NCI-H2029 treated with DMSO at 0.1 percent for 48 hours (cell line): Measurements from ENCODE around the gene SLC35A1.

Source experiments
- DNase-seq: peaks from one replicate; lab custom pipeline; 2025; lab: John Stamatoyannopoulos, UW

SLC35A1 gene

GRCh38 chr6:87534377-87535047 lies 61.7 kb downstream of the SLC35A1 start:
- DNase-seq: no peak

GRCh38 chr6:87538510-87539260 lies 65.9 kb downstream of the SLC35A1 start:
- no peak for DNase-seq

GRCh38 chr6:87539554-87539953 lies 66.8 kb downstream of the SLC35A1 start:
- DNase-seq: no peak

GRCh38 chr6:87540539-87540938 lies 67.8 kb downstream of the SLC35A1 start:
- DNase-seq: no peak

GRCh38 chr6:87541041-87541440 lies 68.3 kb downstream of the SLC35A1 start:
- no peak for DNase-seq

GRCh38 chr6:87541744-87542143 lies 69.0 kb downstream of the SLC35A1 start:
- DNase-seq: no peak

- DNase-seq: no peak
These were observed 71.1 kb downstream of the SLC35A1 start for GRCh38 chr6:87543696-87544473.

- no peak for DNase-seq
These were observed 71.6 kb downstream of the SLC35A1 start for GRCh38 chr6:87544474-87544735.

GRCh38 chr6:87551799-87552198 lies 79.0 kb downstream of the SLC35A1 start:
- no peak for DNase-seq

- no peak for DNase-seq
These were observed 80.5 kb downstream of the SLC35A1 start for GRCh38 chr6:87553159-87553765.

GRCh38 chr6:87555506-87555905 lies 82.7 kb downstream of the SLC35A1 start:
- DNase-seq: no peak

- DNase-seq: no peak
These were observed 85.7 kb downstream of the SLC35A1 start for GRCh38 chr6:87558446-87558845.

- DNase-seq: no peak
These were observed 88.2 kb downstream of the SLC35A1 start for GRCh38 chr6:87561017-87561416.
